Gastrocnemius medialis (tissue), 4 donors: Measurements from ENCODE around the gene LPIN3. TPM values are rescaled to one million over a fixed set of nuclear protein-coding genes. Genes with fewer than 3 reads are reported as not detected.

ENCODE experiments used
- ATAC-seq, 2 donors: fragments of 150-250 bp; one replicate each; pipeline ENCODE4 v1.9.1; 2016
- DNase-seq, 2 donors: peaks; one replicate each; pipeline ENCODE4 v3.0.0-alpha.2; 2019
- H3K27ac ChIP-seq, 4 donors: fragments of 200-600 bp; sonication (generic); 1 replicate in 1 of 4; 2 replicates in 3 of 4; pipeline ENCODE4 v1.5.1; 2016 to 2018; ENCODE audit warnings: mild to moderate bottlenecking in 2 of 4, moderate library complexity in 1 of 4
- H3K27me3 ChIP-seq, 3 donors: fragments of 200-600 bp; sonication (generic) in 2 of 3; 1 replicate in 1 of 3; 2 replicates in 2 of 3; pipeline versions ENCODE4 v1.5.1 to v1.6.0; 2016 to 2019; ENCODE audit warnings: mild to moderate bottlenecking in 1 of 3, moderate library complexity in 1 of 3
- H3K36me3 ChIP-seq, 2 donors: fragments of 200-600 bp; sonication (generic) in 1 of 2; one replicate each; pipeline ENCODE4 v1.5.1; 2017 to 2018
- H3K4me1 ChIP-seq, 2 donors: fragments of 200-600 bp; sonication (generic) in 1 of 2; one replicate each; pipeline ENCODE4 v1.5.1; 2016 to 2017; ENCODE audit warnings: mild to moderate bottlenecking in 2 of 2
- H3K4me3 ChIP-seq, 4 donors: fragments of 200-600 bp; sonication (generic) in 3 of 4; 1 replicate in 1 of 4; 2 replicates in 3 of 4; pipeline ENCODE4 v1.5.1; 2016 to 2019; ENCODE audit warnings: mild to moderate bottlenecking in 2 of 4
- H3K9me3 ChIP-seq, 3 donors: fragments of 200-600 bp; sonication (generic) in 2 of 3; 1 replicate in 1 of 3; 2 replicates in 2 of 3; pipeline ENCODE4 v1.5.1; 2016 to 2019
- CTCF ChIP-seq, 5 experiments: fragments of 450-650 bp in 3 of 5; fragments of 200-600 bp in 2 of 5; sonication (generic) in 2 of 5; IDR thresholded peaks in 4 of 5; conservative IDR thresholded peaks in 1 of 5; 1 replicate in 4 of 5; 2 replicates in 1 of 5; pipeline ENCODE4 v1.5.1; 2016 to 2019; ENCODE audit warnings: antibody characterized with exemption in 5 of 5, mild to moderate bottlenecking in 3 of 5, moderate library complexity in 3 of 5
- POLR2A ChIP-seq, 2 donors: fragments of 450-650 bp; IDR thresholded peaks; one replicate each; pipeline ENCODE4 v1.6.1; 2017; ENCODE audit warnings: antibody characterized with exemption in 2 of 2, mild to moderate bottlenecking in 2 of 2, moderate library complexity in 2 of 2
- in situ Hi-C, 4 donors: fragments of 200-750 bp; cut with MboI; loops; one replicate each; pipeline versions ENCODE4 v1.15.0 to v1.8.0; 2017; ENCODE audit warnings: low sequenced_read_pairs in 4 of 4
- intact Hi-C: fragments of 100-400 bp; cut with DNase I; formaldehyde crosslinking; loops from one replicate; pipeline ENCODE4 v1.15.1; 2023; ENCODE audit warnings: low total_unique reads
- total RNA-seq, 4 donors: library from RNA; depleted of rRNA; stranded (reverse); fragments of >200 nt; gene quantifications; one replicate each; pipeline versions ENCODE4 v1.1.0 to v1.2.3, GENCODE V29; 2016

Gene LPIN3
- total RNA-seq, 4 donors from 2014 or later: 0.56 to 2.4 (median 1.1) TPM

- TF ChIP-seq CTCF (IDR thresholded peaks at IDR 0.05 in 4 of 5, conservative IDR thresholded peaks at IDR 0.05 in 1 of 5) (no peak), POLR2A (IDR thresholded peaks at IDR 0.05) (no peak)
- ATAC-seq: no peak
- H3K4me3 ChIP-seq: no peak overlapping the region
- no peak for DNase-seq
- H3K4me1 ChIP-seq: peaks cover 0 to 4% of the 10 kb centered on the region in 2 donors
- in situ Hi-C loops (no loop called here), intact Hi-C loops (no loop called here)
- peaks cover 21 to 28% (median 21%) of the 10 kb centered on the region in 3 donors for H3K27me3 ChIP-seq
- H3K27ac ChIP-seq: no peak overlapping the region
- no peaks in the 10 kb centered on the region for H3K36me3 ChIP-seq
- no peaks in the 10 kb centered on the region for H3K9me3 ChIP-seq
These were observed 29.1 kb downstream of the LPIN3 start for GRCh38 chr20:41369673-41370072.

GRCh38 chr20:41370176-41370575, 29.6 kb downstream of the LPIN3 start:
- H3K9me3 ChIP-seq: no peaks in the 10 kb centered on the region
- in situ Hi-C loops (no loop called here), intact Hi-C loops (no loop called here)
- peaks cover 0 to 4% of the 10 kb centered on the region in 2 donors for H3K4me1 ChIP-seq
- no peak for ATAC-seq
- H3K4me3 ChIP-seq: no peak overlapping the region
- H3K27ac ChIP-seq: no peak overlapping the region
- H3K36me3 ChIP-seq: no peaks in the 10 kb centered on the region
- TF ChIP-seq CTCF (IDR thresholded peaks at IDR 0.05 in 4 of 5, conservative IDR thresholded peaks at IDR 0.05 in 1 of 5) (no peak), POLR2A (IDR thresholded peaks at IDR 0.05) (no peak)
- peaks cover 17 to 23% (median 21%) of the 10 kb centered on the region in 3 donors for H3K27me3 ChIP-seq
- no peak for DNase-seq

GRCh38 chr20:41371371-41371770, 30.8 kb downstream of the LPIN3 start:
- ATAC-seq: no peak

GRCh38 chr20:41373251-41373783, 32.7 kb downstream of the LPIN3 start:
- H3K4me3 ChIP-seq: no peak overlapping the region
- no peaks in the 10 kb centered on the region for H3K4me1 ChIP-seq
- H3K9me3 ChIP-seq: no peaks in the 10 kb centered on the region
- ATAC-seq (no peak), DNase-seq (no peak)
- TF ChIP-seq POLR2A (IDR thresholded peaks at IDR 0.05): no peak
- no peak for TF ChIP-seq CTCF (IDR thresholded peaks at IDR 0.05 in 4 of 5, conservative IDR thresholded peaks at IDR 0.05 in 1 of 5)
- in situ Hi-C loops: no loop called here
- no peaks in the 10 kb centered on the region for H3K27me3 ChIP-seq
- H3K36me3 ChIP-seq: no peaks in the 10 kb centered on the region
- intact Hi-C loops: no loop called here
- no peak overlapping the region for H3K27ac ChIP-seq

More at GRCh38 chr20:41371371-41371770, 30.8 kb downstream of the LPIN3 start:
- no peaks in the 10 kb centered on the region for H3K36me3 ChIP-seq
- no peak overlapping the region for H3K27ac ChIP-seq
- intact Hi-C loops: no loop called here
- in situ Hi-C loops: no loop called here
- no peak for TF ChIP-seq CTCF (IDR thresholded peaks at IDR 0.05 in 4 of 5, conservative IDR thresholded peaks at IDR 0.05 in 1 of 5)
- no peak for TF ChIP-seq POLR2A (IDR thresholded peaks at IDR 0.05)
- no peak for DNase-seq
- H3K4me1 ChIP-seq: no peaks in the 10 kb centered on the region
- no peak overlapping the region for H3K4me3 ChIP-seq
- H3K27me3 ChIP-seq: peaks cover 9 to 12% (median 12%) of the 10 kb centered on the region in 3 donors
- no peaks in the 10 kb centered on the region for H3K9me3 ChIP-seq
